K562 (cell line): ENCODE data around the gene SULT2B1. TPM values are rescaled to one million over a fixed set of nuclear protein-coding genes. Genes with fewer than 3 reads are reported as not detected.

ENCODE experiments used
- ATAC-seq: fragments of 200-7000 bp; cut with Tn5 transposase; 3 replicates; pipeline ENCODE4 v1.9.1; 2020; ENCODE audit warnings: moderate library complexity
- BruUV-seq: library from RNA; stranded (reverse); fragments of 400-500 nt; replicated peaks from 2 replicates; lab custom pipeline; 2021; lab: Mats Ljungman, UMichigan
- CTCF ChIA-PET: fragments of 300-600 bp; formaldehyde crosslinking; extraction: SDS; loops from one replicate; lab custom pipeline; 2021; ENCODE audit warnings: low intra/inter-chr PET ratio; lab: Yijun Ruan, JAX
- POLR2A ChIA-PET: fragments of 300-600, 350-650 bp; sonication (Branson Sonifier 250); formaldehyde crosslinking; extraction: SDS; loops from one replicate; lab custom pipeline; 2021; ENCODE audit warnings: antibody characterized with exemption, inconsistent platforms; lab: Yijun Ruan, JAX
- DNase-seq, 4 experiments: peaks; one replicate each; pipeline versions ENCODE4 v3.0.0 to v3.0.0-alpha.2; 2011 to 2018; ENCODE audit warnings: low spot score in 3 of 4, mixed read lengths in 3 of 4; ENCODE audit errors: extremely low read depth in 1 of 4
- FAIRE-seq: peaks from 2 replicates; lab custom pipeline; 2011; peaks lifted over from hg19 to GRCh38; lab: Jason Lieb, UNC
- H2AFZ ChIP-seq: 2 replicates; pipeline ENCODE4 v1.6.0; 2011; ENCODE audit warnings: low read depth, low read length, control low read depth, inconsistent platforms
- H3K27ac ChIP-seq: fragments of 200-600 bp; 3 replicates; pipeline ENCODE4 v1.8.0; 2011; ENCODE audit warnings: low read depth, mild to moderate bottlenecking, control low read depth, inconsistent platforms, low read length, moderate library complexity, mixed read lengths; ENCODE audit errors: extremely low read depth
- H3K27me3 ChIP-seq, 2 experiments: fragments of 300-600 bp in 1 of 2; 2 replicates in 1 of 2; 3 replicates in 1 of 2; pipeline versions ENCODE4 v1.6.0 to v1.8.0; 2011; ENCODE audit warnings: inconsistent platforms in 2 of 2, low read length in 2 of 2, mild to moderate bottlenecking in 1 of 2, mixed read lengths in 1 of 2, moderate library complexity in 1 of 2; ENCODE audit not compliant: control insufficient read depth in 2 of 2, insufficient read depth in 2 of 2
- H3K36me3 ChIP-seq: fragments of 300-600 bp; 3 replicates; pipeline ENCODE4 v1.8.0; 2011; ENCODE audit warnings: mild to moderate bottlenecking, low read length, inconsistent platforms; ENCODE audit not compliant: control insufficient read depth, insufficient read depth
- H3K4me1 ChIP-seq, 2 experiments: fragments of 200-600 bp in 1 of 2; replicated peaks in 1 of 2; 2 replicates in 1 of 2; 3 replicates in 1 of 2; pipeline versions ENCODE4 v1.5.1 to v1.8.0; 2011; ENCODE audit warnings: inconsistent platforms in 2 of 2, low read length in 2 of 2, mild to moderate bottlenecking in 1 of 2, mixed read lengths in 1 of 2, moderate library complexity in 1 of 2; ENCODE audit not compliant: control insufficient read depth in 2 of 2, insufficient read depth in 2 of 2
- H3K4me2 ChIP-seq: 2 replicates; pipeline ENCODE4 v1.6.1; 2011; ENCODE audit warnings: low read length, control low read depth, inconsistent platforms, mixed read lengths; ENCODE audit not compliant: insufficient read depth
- H3K4me3 ChIP-seq: fragments of 200-600 bp; sonication (generic), shearing (Covaris generic); 2 replicates; pipeline ENCODE4 v1.5.1; 2016; ENCODE audit warnings: control low read depth, inconsistent platforms
- H3K79me2 ChIP-seq: fragments of 200-600 bp; 3 replicates; pipeline ENCODE4 v1.8.0; 2011; ENCODE audit warnings: low read length, inconsistent platforms; ENCODE audit not compliant: control insufficient read depth, insufficient read depth
- H3K9ac ChIP-seq, 2 experiments: 2 replicates each; pipeline versions ENCODE4 v1.6.0 to v1.6.1; 2011; ENCODE audit warnings: low read depth in 2 of 2, low read length in 2 of 2, control low read depth in 1 of 2, inconsistent platforms in 1 of 2, mild to moderate bottlenecking in 1 of 2, mixed read lengths in 1 of 2; ENCODE audit not compliant: insufficient read depth in 1 of 2
- H3K9me1 ChIP-seq: one replicate; pipeline ENCODE4 v1.6.0; 2011; ENCODE audit warnings: inconsistent platforms, mild to moderate bottlenecking, low read length, moderate library complexity; ENCODE audit not compliant: control insufficient read depth, insufficient read depth
- H3K9me3 ChIP-seq: replicated peaks from 2 replicates; pipeline ENCODE4 v1.5.1; 2011; ENCODE audit warnings: low read depth, low read length, inconsistent platforms; ENCODE audit not compliant: control insufficient read depth, insufficient read depth
- H4K20me1 ChIP-seq: replicated peaks from 2 replicates; pipeline ENCODE4 v1.6.1; 2011; ENCODE audit warnings: low read length, inconsistent platforms, mixed read lengths; ENCODE audit not compliant: control insufficient read depth, insufficient read depth
- BCOR ChIP-seq: fragments of 450-650 bp; IDR thresholded peaks from 2 replicates; pipeline ENCODE4 v1.6.1; 2016
- CREB3L1 ChIP-seq: fragments of 450-650 bp; IDR thresholded peaks from 2 replicates; pipeline ENCODE4 v1.6.1; 2014; ENCODE audit warnings: low read depth, mild to moderate bottlenecking, moderate library complexity, borderline replicate concordance
- CTCF ChIP-seq, 3 experiments: IDR thresholded peaks in 2 of 3; conservative IDR thresholded peaks in 1 of 3; 2 replicates each; pipeline ENCODE4 v1.5.1; 2011 to 2012; ENCODE audit warnings: low read length in 3 of 3, mild to moderate bottlenecking in 3 of 3, control low read depth in 2 of 3, improper control_type of control experiment in 1 of 3, inconsistent platforms in 1 of 3, low read depth in 1 of 3, mixed read lengths in 1 of 3, moderate library complexity in 1 of 3; ENCODE audit not compliant: insufficient read depth in 2 of 3
- ESRRB ChIP-seq: fragments of 250-450 bp; sonication (Bioruptor Pico); IDR thresholded peaks from 2 replicates; pipeline ENCODE4 v1.5.0; 2020; ENCODE audit warnings: mild to moderate bottlenecking, moderate library complexity, borderline replicate concordance
- HLTF ChIP-seq: fragments of 450-650 bp; IDR thresholded peaks from 2 replicates; pipeline ENCODE4 v1.6.1; 2016
- MAFK ChIP-seq: IDR thresholded peaks from 2 replicates; pipeline ENCODE4 v1.6.1; 2011; ENCODE audit warnings: low read length, improper control_type of control experiment
- NFXL1 ChIP-seq: fragments of 450-650 bp; formaldehyde crosslinking; IDR thresholded peaks from 2 replicates; pipeline ENCODE4 v1.4.0; 2021; ENCODE audit warnings: mild to moderate bottlenecking
- PCBP1 ChIP-seq: fragments of 200-400 bp; formaldehyde crosslinking; IDR thresholded peaks from 2 replicates; pipeline ENCODE4 v1.6.1; 2018; ENCODE audit warnings: mild to moderate bottlenecking, low read depth, low read length; ENCODE audit not compliant: poor library complexity, severe bottlenecking
- PCBP2 ChIP-seq: fragments of 200-400 bp; formaldehyde crosslinking; IDR thresholded peaks from 2 replicates; pipeline ENCODE4 v1.6.1; 2018; ENCODE audit warnings: low read length, low read depth, mild to moderate bottlenecking, moderate library complexity; ENCODE audit not compliant: poor library complexity, severe bottlenecking
- PRMT5 ChIP-seq: sonication (generic); formaldehyde crosslinking; IDR thresholded peaks from 2 replicates; pipeline ENCODE4 v1.5.0; 2020; ENCODE audit warnings: missing genetic modification reagents
- THRB ChIP-seq: fragments of 450-650 bp; formaldehyde crosslinking; conservative IDR thresholded peaks from 2 replicates; pipeline ENCODE4 v1.4.0; 2022; ENCODE audit warnings: mild to moderate bottlenecking, missing genetic modification characterization
- ZNF143 ChIP-seq: sonication (generic); formaldehyde crosslinking; IDR thresholded peaks from 2 replicates; pipeline ENCODE4 v1.9.0; 2022; ENCODE audit warnings: mild to moderate bottlenecking, missing genetic modification reagents
- ZNF639 ChIP-seq, 2 experiments: fragments of 200-800 bp in 1 of 2; sonication (Bioruptor generic) in 1 of 2; sonication (generic) in 1 of 2; formaldehyde crosslinking in 1 of 2; IDR thresholded peaks in 1 of 2; conservative IDR thresholded peaks in 1 of 2; 2 replicates each; pipeline versions ENCODE4 v1.5.0 to v1.6.1; 2016 to 2020; ENCODE audit warnings: missing compliant biosample characterization in 1 of 2, missing genetic modification characterization in 1 of 2, missing genetic modification reagents in 1 of 2
- WGBS: fragments of 100-300 bp; shearing (Covaris generic); methylation state at CpG from one replicate; pipeline ENCODE4 v1.1.6; 2016; ENCODE audit warnings: low coverage, mixed read lengths; ENCODE audit not compliant: insufficient coverage; ENCODE audit errors: missing lambda C conversion rate; 5-methylcytosine and 5-hydroxymethylcytosine counted together
- in situ Hi-C: fragments of 300-500 bp; cut with MboI; formaldehyde crosslinking; loops from 4 replicates; pipeline ENCODE4 v1.15.0; 2018; ENCODE audit warnings: inconsistent platforms, mixed read lengths
- intact Hi-C: fragments of 100-400 bp; cut with micrococcal nuclease; formaldehyde crosslinking; loops from 2 replicates; pipeline ENCODE4 v1.14.2; 2022
- polyA plus RNA-seq, 8 experiments: library from polyadenylated mRNA; depleted of rRNA in 4 of 8; stranded (reverse) in 5 of 8; unstranded in 3 of 8; fragments of >200 nt; fragmentation: Nextera tagmentation in 2 of 8; fragmentation: Illumina TruSeq in 1 of 8; extraction: Ambion mirVana in 2 of 8; extraction: Trizol in 1 of 8; gene quantifications; 2 replicates each; pipeline versions ENCODE4 v1.2.1 to v1.2.3, GENCODE V29; 2011 to 2014; ENCODE audit warnings: inconsistent platforms in 1 of 8, missing spikeins in 1 of 8
- total RNA-seq, 7 experiments: library from RNA; depleted of rRNA in 6 of 7; stranded (reverse); fragments of >200 nt in 6 of 7; fragmentation: Illumina TruSeq in 2 of 7; extraction: Trizol in 2 of 7; gene quantifications; 2 replicates each; pipeline versions ENCODE4 v1.2.1 to v1.2.3, GENCODE V29; 2011 to 2021; ENCODE audit warnings: low replicate concordance in 1 of 7
- TF ChIP-seq, protein P1 (sequence below): fragments of 450-650 bp; formaldehyde crosslinking; IDR thresholded peaks from 2 replicates; pipeline ENCODE4 v1.4.0; 2022; ENCODE audit warnings: mild to moderate bottlenecking, moderate library complexity

SULT2B1 gene
- total and polyA plus RNA-seq, 9 of the 15 experiments (the other 6 are each of a cell fraction or from before 2014, with no cell fraction given), result 0.09 to 0.62 (median 0.22) TPM; not detected in 2

DNA sequence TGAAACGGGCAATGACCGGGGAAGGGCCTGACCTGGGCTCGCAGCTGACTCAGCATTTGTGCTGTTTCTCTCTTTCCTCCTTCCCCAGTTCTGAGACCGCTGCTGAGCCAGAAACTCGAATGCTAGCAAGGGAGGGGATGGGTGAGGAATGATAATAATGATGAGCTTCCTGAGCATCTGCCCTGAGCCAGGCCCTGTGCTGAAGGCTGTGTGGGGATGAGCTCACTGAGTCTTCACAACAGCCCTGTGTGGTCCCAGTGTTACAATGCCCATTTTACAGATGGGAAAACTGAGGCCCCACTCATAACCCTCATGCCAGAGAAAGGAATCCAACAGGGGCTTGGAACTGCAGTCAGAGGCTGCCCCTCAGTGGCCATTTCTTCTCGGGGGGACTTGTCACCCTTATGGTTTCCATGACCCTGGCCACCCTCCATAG, 8.1 kb downstream of the SULT2B1 start:
- Histone ChIP-seq H3K9me3 (no peaks in the 10 kb centered on the region), H3K4me1 (peaks cover 10 to 16% of the 10 kb centered on the region in 2 experiments; a peak in 4 of 5 replicates), H3K79me2 (no peaks in the 10 kb centered on the region), H3K27ac (no peak overlapping the region), H3K4me3 (no peak overlapping the region), H3K9ac (peak overlapping the region in 1 of 2 experiments; percentile 49; a peak in 1 of 4 replicates), H3K9me1 (no peaks in the 10 kb centered on the region), H3K36me3 (no peaks in the 10 kb centered on the region), H3K27me3 (no peaks in the 10 kb centered on the region), H4K20me1 (no peaks in the 10 kb centered on the region), H2AFZ (no peak overlapping the region), H3K4me2 (no peak overlapping the region)
- WGBS, result 56% methylated on average over 5 of the region's 6 CpGs
- intact Hi-C loops (no loop called here), in situ Hi-C loops (no loop called here)
- ATAC-seq (no peak), DNase-seq (peak in 3 of 4 experiments; percentile 35 to 57 (median 47)), FAIRE-seq (no peak)
- ChIA-PET CTCF (interaction anchor here (1.1 kb wide), 1 partner anchor 240 kb away, joined by 3 read pairs; no protein-coding TSS in a partner anchor), POLR2A (interaction anchor here (0.6 kb wide), 1 partner anchor 47 kb away, joined by 3 read pairs; no protein-coding TSS in a partner anchor)
- BruUV-seq, result no TSS peak
- TF ChIP-seq CTCF (IDR thresholded peaks at IDR 0.05 in 2 of 3, conservative IDR thresholded peaks at IDR 0.05 in 1 of 3; ENCODE audit: insufficient read depth in 2 of 3, low read depth in 1 of 3, low read length in 3 of 3) (peak; percentile 33 to 47 (median 35); a peak in 4 of 6 replicates), PCBP1 (no peak), PRMT5 (CRISPR knock-in tag) (no peak), ESRRB (no peak), THRB (CRISPR knock-in tag) (no peak), BCOR (peak; percentile 98), PCBP2 (no peak), MAFK (peak; percentile 75), NFXL1 (CRISPR knock-in tag) (no peak), CREB3L1 (no peak), HLTF (no peak), ZNF143 (CRISPR knock-in tag) (no peak; the same call in 1 of the 2 replicates), ZNF639 (CRISPR knock-in tag; conservative IDR thresholded peaks at IDR 0.05 in 1 of 2, IDR thresholded peaks at IDR 0.05 in 1 of 2) (no peak)
- TF ChIP-seq, protein P1, sequence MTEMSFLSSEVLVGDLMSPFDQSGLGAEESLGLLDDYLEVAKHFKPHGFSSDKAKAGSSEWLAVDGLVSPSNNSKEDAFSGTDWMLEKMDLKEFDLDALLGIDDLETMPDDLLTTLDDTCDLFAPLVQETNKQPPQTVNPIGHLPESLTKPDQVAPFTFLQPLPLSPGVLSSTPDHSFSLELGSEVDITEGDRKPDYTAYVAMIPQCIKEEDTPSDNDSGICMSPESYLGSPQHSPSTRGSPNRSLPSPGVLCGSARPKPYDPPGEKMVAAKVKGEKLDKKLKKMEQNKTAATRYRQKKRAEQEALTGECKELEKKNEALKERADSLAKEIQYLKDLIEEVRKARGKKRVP (CRISPR knock-in tag), result no peak
